Measurements from ENCODE around the gene NCS1. TPM values are rescaled to one million over a fixed set of nuclear protein-coding genes. Genes with fewer than 3 reads are reported as not detected.

Gene NCS1
- polyA plus RNA-seq, 10 donors = 26.0 to 57.9 (median 43.6) TPM

DNA sequence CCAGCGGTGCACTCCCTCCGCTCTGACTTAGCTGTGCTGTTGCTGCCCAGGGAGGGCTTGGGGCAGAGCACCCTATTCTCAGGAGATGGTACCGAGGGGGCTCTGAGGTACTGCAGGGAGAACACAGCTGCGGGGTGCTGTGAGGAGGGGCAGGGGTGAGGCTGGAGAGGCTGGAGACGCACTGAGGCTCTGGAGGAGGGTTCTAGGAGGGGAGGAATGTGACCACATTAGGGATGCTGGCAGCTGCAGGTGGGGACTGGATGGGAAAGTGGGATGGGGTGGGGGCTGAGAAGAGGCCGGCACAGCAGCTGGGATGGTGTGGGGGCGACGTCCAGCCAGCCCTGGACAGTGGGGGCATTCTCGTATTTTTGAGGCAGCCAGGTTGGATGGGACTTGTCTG, 20.9 kb downstream of the NCS1 start:
- no peak for DNase-seq

GRCh38 chr9:130193531-130194377, 21.6 kb downstream of the NCS1 start:
- DNase-seq = peak; percentile 41 to 85 (median 48)

DNA sequence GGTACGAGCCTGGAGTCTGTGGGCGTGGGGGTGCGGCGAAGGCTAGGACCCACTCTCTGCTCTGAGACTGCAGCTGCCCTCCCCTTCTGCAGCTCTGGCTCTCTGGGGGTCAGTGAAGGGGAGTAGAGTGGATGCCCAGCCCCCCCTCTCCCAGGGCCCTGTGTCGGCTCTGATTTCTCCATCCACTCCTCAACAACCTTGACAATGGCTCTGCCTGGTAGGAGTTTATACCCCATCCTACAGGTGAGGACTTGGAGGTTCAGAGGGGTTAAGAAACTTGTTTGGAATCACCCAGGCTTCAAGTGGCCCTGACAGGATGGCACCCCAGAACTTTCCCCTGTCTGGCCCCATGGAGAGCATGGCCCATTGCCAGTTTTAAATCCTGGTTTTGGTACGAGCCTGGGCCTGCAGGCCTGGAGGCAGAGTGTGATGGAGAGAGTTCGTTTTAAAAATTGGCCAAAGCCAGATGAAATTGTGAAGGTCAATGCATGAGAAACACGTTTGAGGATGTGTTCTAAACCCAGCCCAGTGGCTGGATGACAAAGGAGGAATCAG, 22.3 kb downstream of the NCS1 start:
- no peak for DNase-seq

GRCh38 chr9:130195638-130196037, 23.4 kb downstream of the NCS1 start:
- DNase-seq = no peak

- no peak for DNase-seq
Measured at GRCh38 chr9:130196643-130197042, 24.4 kb downstream of the NCS1 start.

GRCh38 chr9:130197386-130197785, 25.2 kb downstream of the NCS1 start:
- DNase-seq = no peak

DNA sequence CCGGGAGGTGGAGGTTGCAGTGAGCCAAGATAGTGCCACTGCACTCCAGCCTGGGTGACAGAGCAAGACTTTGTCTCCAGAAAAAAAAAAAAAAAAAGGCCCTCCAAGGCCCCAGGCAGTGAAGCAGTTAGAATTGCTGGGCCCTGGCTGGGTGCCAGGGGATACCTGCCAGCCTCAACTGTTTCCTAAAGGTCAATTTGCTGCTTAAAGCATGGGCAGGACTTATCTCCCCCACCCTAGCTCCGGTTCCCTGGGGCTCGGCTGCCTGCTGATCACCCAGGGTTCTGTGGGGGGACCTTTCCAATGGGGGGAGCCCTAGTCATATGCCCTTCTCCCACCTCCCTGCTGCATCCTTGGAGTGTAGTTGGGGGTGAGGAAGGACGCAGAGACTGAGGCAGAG, 25.7 kb downstream of the NCS1 start:
- no peak for DNase-seq

- DNase-seq = no peak
Measured at GRCh38 chr9:130198501-130199179, 26.4 kb downstream of the NCS1 start.

DNA sequence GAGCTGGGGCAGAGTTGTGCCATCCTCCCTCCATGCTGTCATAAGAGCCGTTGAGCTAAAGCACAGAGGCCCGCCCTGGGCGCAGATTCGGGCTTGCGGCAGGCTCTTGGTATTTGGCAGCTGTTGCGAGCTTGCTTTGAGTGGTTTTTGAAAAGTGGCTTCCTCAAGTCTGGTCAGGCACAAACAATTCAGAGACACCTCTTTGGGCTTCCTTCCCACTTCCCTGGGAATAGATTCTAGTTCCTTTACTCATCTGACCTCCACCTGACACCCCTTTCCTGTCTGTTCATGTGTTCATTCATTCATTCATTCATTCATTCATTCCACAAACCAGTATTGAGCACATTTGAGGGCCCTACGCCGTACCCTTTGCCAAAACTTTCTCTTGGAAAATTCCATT, 27.4 kb downstream of the NCS1 start:
- no peak for DNase-seq

GRCh38 chr9:130200038-130200849, 28.0 kb downstream of the NCS1 start:
- peak in 1 of 3 donors; percentile 49 for DNase-seq

DNA sequence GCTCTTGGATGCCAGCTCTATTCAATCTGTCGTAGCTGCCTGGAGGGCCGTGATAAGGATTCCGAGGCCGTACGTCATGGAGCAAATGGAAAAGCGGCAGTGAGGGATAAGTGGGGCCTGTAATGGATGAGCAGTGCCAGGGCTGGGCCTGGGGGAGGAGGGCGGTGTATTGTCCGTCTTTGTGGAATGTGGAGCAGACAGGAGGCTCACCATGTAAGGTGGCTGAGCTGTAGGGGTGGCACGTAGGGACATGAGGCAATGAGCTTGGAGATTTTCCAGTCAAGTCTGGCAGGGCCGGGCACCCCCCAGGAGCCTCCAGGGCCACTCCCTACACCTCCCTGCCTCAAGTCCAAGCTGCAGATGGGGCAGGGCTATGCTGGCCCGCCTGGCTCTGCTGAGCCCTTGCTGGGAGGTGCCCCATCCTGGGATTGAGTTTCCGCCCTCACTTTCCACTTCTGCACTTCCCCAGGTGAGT, 29.2 kb downstream of the NCS1 start:
- DNase-seq = no peak

GRCh38 chr9:130201974-130202373, 29.8 kb downstream of the NCS1 start:
- DNase-seq = no peak

DNA sequence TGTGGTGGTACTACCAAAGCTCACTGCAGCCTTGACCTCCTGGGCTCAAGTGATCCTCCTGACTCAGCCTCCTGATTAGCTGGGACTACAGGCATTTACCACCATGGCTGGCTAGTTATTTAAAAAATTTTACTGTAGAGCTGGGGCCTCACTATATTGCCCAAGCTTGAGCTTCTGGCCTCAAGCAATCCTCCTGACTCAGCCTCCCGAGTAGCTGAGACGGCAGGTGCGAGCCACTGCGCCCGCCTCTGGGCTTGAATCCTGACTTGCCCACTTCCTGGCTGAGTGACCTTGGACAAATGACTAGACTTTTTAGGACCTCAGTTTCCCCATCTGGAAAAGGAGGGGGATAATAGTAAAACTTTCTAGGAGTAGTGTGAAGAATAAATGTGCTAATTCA, 32.1 kb downstream of the NCS1 start:
- DNase-seq = no peak

DNA sequence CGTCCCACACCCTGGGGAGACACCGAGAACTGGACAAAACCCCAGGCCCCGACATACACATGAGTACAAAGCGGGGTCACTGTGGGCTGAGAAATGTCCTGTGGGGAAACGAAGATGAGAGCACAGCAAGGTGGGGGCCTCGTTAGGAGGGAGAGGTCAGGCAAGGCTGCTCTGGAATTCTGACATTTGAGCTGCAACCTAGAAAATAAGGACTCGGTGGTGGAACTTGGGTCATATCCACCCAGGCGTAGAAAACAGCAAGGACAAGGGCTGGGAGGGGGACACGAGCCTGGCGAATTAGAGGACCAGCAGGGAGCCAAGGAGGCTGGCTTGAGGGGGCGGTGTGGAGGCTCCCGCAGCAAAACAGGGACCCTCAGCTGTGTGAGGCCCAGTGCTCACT, 32.8 kb downstream of the NCS1 start:
- no peak for DNase-seq

DNA sequence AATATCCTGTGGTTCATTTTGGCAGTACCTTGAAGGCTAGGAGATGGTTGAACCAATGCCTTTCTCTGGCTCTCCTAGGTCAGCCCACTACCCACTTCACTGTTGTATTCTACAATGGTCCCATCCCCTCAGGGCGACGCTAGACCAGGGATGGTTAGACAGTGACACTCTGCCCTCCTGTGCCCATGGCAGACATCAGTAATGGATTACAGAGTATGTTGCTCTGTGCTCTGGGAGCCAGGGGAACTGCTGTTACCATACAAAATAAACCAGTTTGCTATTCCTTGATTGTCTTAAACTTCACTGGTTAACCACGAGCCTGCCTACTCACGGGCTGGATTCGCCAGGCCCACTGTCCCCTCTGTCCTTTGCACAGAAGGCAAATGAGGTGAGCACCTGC, 33.7 kb downstream of the NCS1 start:
- no peak for DNase-seq

DNA sequence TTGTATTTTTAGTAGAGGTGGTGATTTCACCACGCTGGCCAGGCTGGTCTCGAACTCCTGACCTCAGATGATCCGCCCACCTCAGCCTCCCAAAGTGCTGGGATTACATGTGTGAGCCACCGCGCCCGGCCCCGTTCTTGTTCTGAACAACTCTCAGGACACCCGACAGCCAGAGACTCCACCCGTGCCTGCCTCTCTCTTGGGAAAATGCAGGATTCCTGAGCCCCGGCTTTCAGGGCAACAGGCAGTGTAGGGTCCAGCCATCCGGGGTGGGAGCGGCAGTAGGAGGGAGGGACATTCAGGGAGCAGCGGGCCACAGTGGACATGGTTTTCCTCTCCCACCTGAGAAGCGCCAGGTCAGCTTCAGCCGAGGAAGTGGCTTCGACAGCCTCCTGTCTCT, 34.4 kb downstream of the NCS1 start:
- DNase-seq = no peak

GRCh38 chr9:130207241-130207992, 35.2 kb downstream of the NCS1 start:
- DNase-seq = no peak

DNA sequence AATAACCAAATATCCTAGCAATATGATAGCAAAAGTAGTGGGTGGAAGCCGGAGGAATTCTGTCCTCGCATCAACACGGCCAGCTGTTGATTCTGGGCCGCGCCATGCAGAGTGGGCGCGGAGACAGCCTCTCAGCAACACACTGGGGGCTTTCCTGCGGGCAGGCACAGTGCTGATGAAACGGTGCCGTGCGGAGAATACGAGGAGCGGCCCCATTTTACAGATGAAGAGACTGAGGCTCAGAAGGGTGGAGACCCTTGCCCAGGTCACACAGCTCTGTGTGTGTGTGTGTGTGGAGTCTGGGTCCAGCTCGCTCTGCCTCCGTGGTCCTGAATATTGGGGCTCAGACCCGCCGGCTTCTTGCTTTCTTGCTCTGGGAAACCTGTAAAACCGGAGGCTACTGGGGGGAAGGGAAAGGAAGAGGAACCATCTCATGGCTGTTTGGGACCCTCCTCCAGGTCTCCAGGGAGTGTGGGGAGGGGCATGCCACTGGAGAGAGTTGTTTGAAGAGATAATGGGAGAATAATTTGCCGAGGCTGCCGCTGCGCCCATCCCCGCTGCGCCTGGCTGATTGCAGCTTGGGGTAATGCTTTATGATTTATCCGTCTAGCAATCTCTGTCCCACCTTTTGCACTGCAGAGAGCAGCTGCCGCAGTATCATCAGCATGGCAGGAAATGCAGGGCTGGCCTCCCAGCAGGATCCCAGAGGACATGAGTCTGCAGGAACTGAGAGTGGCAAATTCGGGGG, 36.6 kb downstream of the NCS1 start:
- DNase-seq = no peak

GRCh38 chr9:130209422-130209821, 37.2 kb downstream of the NCS1 start:
- no peak for DNase-seq

- no peak for DNase-seq
Measured at GRCh38 chr9:130211548-130212226, 39.5 kb downstream of the NCS1 start.

All from muscle of back (tissue), 11 donors.